WTC11 (cell line): Measurements from ENCODE around the gene S100A8. TPM values are rescaled to one million over a fixed set of nuclear protein-coding genes. Genes with fewer than 3 reads are reported as not detected.

ENCODE experiments used
- ATAC-seq: fragments of 200-7000 bp; cut with Tn5 transposase; 2 replicates; pipeline ENCODE4 v1.10.0; 2021; ENCODE audit warnings: mild to moderate bottlenecking, moderate library complexity
- CTCF ChIA-PET: fragments of 300-600 bp; sonication (Branson Sonifier 250); formaldehyde crosslinking; loops from one replicate; lab custom pipeline; 2021; ENCODE audit warnings: antibody characterized with exemption; lab: Charles Lee
- POLR2A ChIA-PET: fragments of 350-600 bp; sonication (Branson Sonifier 250); formaldehyde crosslinking; loops from one replicate; lab custom pipeline; 2021; ENCODE audit warnings: antibody characterized with exemption; lab: Charles Lee
- DNase-seq: peaks from one replicate; pipeline ENCODE4 v3.0.0; 2021; ENCODE audit warnings: low spot score
- H3K27ac Mint-ChIP-seq: 2 replicates; pipeline ENCODE4 v1.8.0; 2021; ENCODE audit warnings: mixed read lengths
- H3K27me3 Mint-ChIP-seq: 2 replicates; pipeline ENCODE4 v1.8.0; 2021; ENCODE audit warnings: low read depth, mild to moderate bottlenecking, moderate library complexity, mixed read lengths
- H3K36me3 Mint-ChIP-seq: 2 replicates; pipeline ENCODE4 v1.8.0; 2021; ENCODE audit warnings: mixed read lengths
- H3K4me1 Mint-ChIP-seq: 2 replicates; pipeline ENCODE4 v1.8.0; 2022; ENCODE audit warnings: mixed read lengths
- H3K4me3 Mint-ChIP-seq: 2 replicates; pipeline ENCODE4 v1.8.0; 2021; ENCODE audit warnings: mild to moderate bottlenecking, moderate library complexity, mixed read lengths
- H3K9me3 Mint-ChIP-seq: 2 replicates; pipeline ENCODE4 v1.8.0; 2021; ENCODE audit warnings: mixed read lengths
- ATF3 ChIP-seq: sonication (generic); formaldehyde crosslinking; conservative IDR thresholded peaks from 2 replicates; pipeline ENCODE4 v1.8.1; 2022; ENCODE audit warnings: mild to moderate bottlenecking, missing genetic modification reagents
- ATF6 ChIP-seq: sonication (generic); formaldehyde crosslinking; IDR thresholded peaks from 2 replicates; pipeline ENCODE4 v1.8.1; 2023; ENCODE audit warnings: mild to moderate bottlenecking, missing genetic modification reagents
- CREM ChIP-seq: sonication (generic); formaldehyde crosslinking; IDR thresholded peaks from 2 replicates; pipeline ENCODE4 v1.8.1; 2022; ENCODE audit warnings: mild to moderate bottlenecking, missing genetic modification reagents, moderate library complexity
- HMGA2 ChIP-seq: fragments of 250-450 bp; sonication (Bioruptor Pico); IDR thresholded peaks from 2 replicates; pipeline ENCODE4 v1.4.0; 2021; ENCODE audit warnings: mild to moderate bottlenecking, moderate library complexity
- HMGXB4 ChIP-seq: sonication (generic); formaldehyde crosslinking; IDR thresholded peaks from 2 replicates; pipeline ENCODE4 v1.8.1; 2023; ENCODE audit warnings: mild to moderate bottlenecking, moderate library complexity, missing genetic modification reagents
- MAX ChIP-seq: sonication (generic); formaldehyde crosslinking; IDR thresholded peaks from 2 replicates; pipeline ENCODE4 v1.8.0; 2022; ENCODE audit warnings: mild to moderate bottlenecking, missing genetic modification reagents
- NFATC4 ChIP-seq: fragments of 250-450 bp; sonication (Bioruptor Pico); IDR thresholded peaks from 2 replicates; pipeline ENCODE4 v1.9.0; 2021; ENCODE audit warnings: mild to moderate bottlenecking
- PREB ChIP-seq: sonication (generic); formaldehyde crosslinking; IDR thresholded peaks from 2 replicates; pipeline ENCODE4 v1.8.1; 2022; ENCODE audit warnings: mild to moderate bottlenecking, missing genetic modification reagents, moderate library complexity, borderline replicate concordance
- SMAD3 ChIP-seq: sonication (generic); formaldehyde crosslinking; IDR thresholded peaks from 2 replicates; pipeline ENCODE4 v1.8.0; 2022; ENCODE audit warnings: missing genetic modification reagents, mild to moderate bottlenecking, borderline replicate concordance
- STAT6 ChIP-seq: sonication (generic); formaldehyde crosslinking; conservative IDR thresholded peaks from 2 replicates; pipeline ENCODE4 v1.8.1; 2023; ENCODE audit warnings: mild to moderate bottlenecking, low read depth, missing genetic modification reagents, moderate library complexity
- TCF7 ChIP-seq: sonication (generic); formaldehyde crosslinking; IDR thresholded peaks from 2 replicates; pipeline ENCODE4 v1.8.0; 2022; ENCODE audit warnings: mild to moderate bottlenecking, low read depth, missing genetic modification reagents, moderate library complexity
- TP53 ChIP-seq: sonication (generic); formaldehyde crosslinking; IDR thresholded peaks from 2 replicates; pipeline ENCODE4 v1.8.1; 2023; ENCODE audit warnings: mild to moderate bottlenecking, missing genetic modification reagents
- USF2 ChIP-seq: sonication (generic); formaldehyde crosslinking; IDR thresholded peaks from 2 replicates; pipeline ENCODE4 v1.8.1; 2023; ENCODE audit warnings: mild to moderate bottlenecking, missing genetic modification reagents, moderate library complexity
- ZNF232 ChIP-seq: sonication (generic); formaldehyde crosslinking; IDR thresholded peaks from 2 replicates; pipeline ENCODE4 v1.8.0; 2022; ENCODE audit warnings: mild to moderate bottlenecking, missing genetic modification reagents
- ZNF416 ChIP-seq: fragments of 250-450 bp; sonication (Bioruptor Pico); IDR thresholded peaks from 2 replicates; pipeline ENCODE4 v1.9.0; 2021; ENCODE audit warnings: mild to moderate bottlenecking, inconsistent platforms
- ZNF425 ChIP-seq: fragments of 250-450 bp; sonication (Bioruptor Pico); conservative IDR thresholded peaks from 2 replicates; pipeline ENCODE4 v1.9.0; 2021; ENCODE audit warnings: mild to moderate bottlenecking
- total RNA-seq: library from RNA; stranded (reverse); gene quantifications from 3 replicates; pipeline ENCODE4 v1.2.3, GENCODE V29; 2021

The S100A8 gene
- total RNA-seq, 1 experiment from 2014 or later: not detected

- no peak for TF ChIP-seq ZNF425 (CRISPR knock-in tag)
Observed at GRCh38 chr1:153387785-153388184, 3.1 kb downstream of the S100A8 start (continued).

GRCh38 chr1:153387001-153387400 lies 3.9 kb downstream of the S100A8 start:
- DNase-seq: no peak
- Mint-ChIP-seq H3K27me3 (peaks cover 7% of the 10 kb centered on the region; the same call in 1 of the 2 replicates), H3K4me3 (no peak overlapping the region)

GRCh38 chr1:153386500-153386901 lies 4.4 kb downstream of the S100A8 start:
- no peak for TF ChIP-seq USF2 (CRISPR knock-in tag)
- no peak for TF ChIP-seq ATF6
- TF ChIP-seq ZNF232 (CRISPR knock-in tag): no peak
- no peak for TF ChIP-seq MAX (CRISPR knock-in tag)
- TF ChIP-seq SMAD3: no peak
- no peak for TF ChIP-seq PREB
- TF ChIP-seq NFATC4 (CRISPR knock-in tag): no peak
- ATAC-seq: no peak
- H3K27me3 Mint-ChIP-seq: peaks cover 10% of the 10 kb centered on the region; the same call in 1 of the 2 replicates
- DNase-seq: no peak
- H3K4me3 Mint-ChIP-seq: no peak overlapping the region
- H3K4me1 Mint-ChIP-seq: no peaks in the 10 kb centered on the region
- no peak overlapping the region for H3K27ac Mint-ChIP-seq
- POLR2A ChIA-PET: interaction anchor here (0.5 kb wide), 1 partner anchor 38 kb away, joined by 4 read pairs; no protein-coding TSS in a partner anchor
- CTCF ChIA-PET: no interaction called here
- H3K36me3 Mint-ChIP-seq: no peaks in the 10 kb centered on the region
- peaks cover 10% of the 10 kb centered on the region for H3K9me3 Mint-ChIP-seq

More at GRCh38 chr1:153387001-153387400, 3.9 kb downstream of the S100A8 start:
- no peak overlapping the region for H3K27ac Mint-ChIP-seq
- H3K36me3 Mint-ChIP-seq: no peaks in the 10 kb centered on the region
- H3K9me3 Mint-ChIP-seq: peaks cover 5% of the 10 kb centered on the region
- POLR2A ChIA-PET: interaction anchor here (0.5 kb wide), 1 partner anchor 37 kb away, joined by 4 read pairs; no protein-coding TSS in a partner anchor
- ATAC-seq: no peak
- CTCF ChIA-PET: interaction anchor here (1.1 kb wide), 1 partner anchor 13 kb away, joined by 3 read pairs; no protein-coding TSS in a partner anchor
- TF ChIP-seq ATF3 (CRISPR knock-in tag) (no peak), TP53 (no peak)
- no peaks in the 10 kb centered on the region for H3K4me1 Mint-ChIP-seq

GRCh38 chr1:153384958-153385580 lies 5.8 kb downstream of the S100A8 start:
- ATAC-seq (no peak), DNase-seq (no peak)
- Mint-ChIP-seq H3K9me3 (peaks cover 15% of the 10 kb centered on the region), H3K4me1 (no peaks in the 10 kb centered on the region), H3K4me3 (no peak overlapping the region), H3K27ac (no peak overlapping the region), H3K36me3 (no peaks in the 10 kb centered on the region), H3K27me3 (peaks cover 9% of the 10 kb centered on the region; the same call in 1 of the 2 replicates)
- ChIA-PET CTCF (no interaction called here), POLR2A (no interaction called here)
- no peak for TF ChIP-seq STAT6 (CRISPR knock-in tag)
- TF ChIP-seq SMAD3: no peak
- no peak for TF ChIP-seq CREM
- TF ChIP-seq ZNF416 (CRISPR knock-in tag): no peak
- no peak for TF ChIP-seq HMGXB4 (CRISPR knock-in tag)
- TF ChIP-seq PREB: no peak
- TF ChIP-seq HMGA2: no peak
- no peak for TF ChIP-seq TCF7 (CRISPR knock-in tag)
